Esophagus muscularis mucosa (tissue), 4 donors: ENCODE results near the gene RHBDD2.

Experiments used
- CTCF ChIP-seq, 3 experiments: fragments of 200-600 bp in 2 of 3; fragments of 450-650 bp in 1 of 3; sonication (generic) in 2 of 3; IDR thresholded peaks; one replicate each; pipeline ENCODE4 v1.5.1; 2017 to 2019; ENCODE audit warnings: antibody characterized with exemption in 3 of 3, mild to moderate bottlenecking in 2 of 3, moderate library complexity in 1 of 3
- EP300 ChIP-seq: sonication (generic); formaldehyde crosslinking; IDR thresholded peaks from one replicate; pipeline ENCODE4 v1.6.1; 2017; ENCODE audit warnings: antibody characterized with exemption
- POLR2A ChIP-seq: fragments of 450-650 bp; IDR thresholded peaks from one replicate; pipeline ENCODE4 v1.6.1; 2017; ENCODE audit warnings: antibody characterized with exemption, moderate library complexity, mild to moderate bottlenecking, low read depth
- POLR2AphosphoS5 ChIP-seq, 2 donors: sonication (generic); formaldehyde crosslinking; IDR thresholded peaks; one replicate each; pipeline ENCODE4 v1.6.1; 2017; ENCODE audit warnings: antibody characterized with exemption in 2 of 2

- TF ChIP-seq CTCF (IDR thresholded peaks at IDR 0.05) = no peak
- TF ChIP-seq POLR2A = no peak
- peak in 1 of 2 donors; percentile 72 for TF ChIP-seq POLR2AphosphoS5 (IDR thresholded peaks at IDR 0.05)
- TF ChIP-seq EP300 = no peak
Observed at GRCh38 chr7:75937958-75938786, 59.3 kb downstream of the RHBDD2 start.
